Measurements from ENCODE around the gene MATR3.
"Not testable (repeated sequence)": the region's sequence is repeated elsewhere in the genome, so short reads cannot be mapped to it uniquely, and the experiment has no call there.

Gene MATR3

GRCh38 chr5:139293507-139294373, at the start of gene MATR3:
TSS of gene MATR3 (plus strand) at chr5:139293740. CDS start at chr5:139307416, 13,676 bp downstream.
- peak; percentile 91 to 93 for DNase-seq

GRCh38 chr5:139245637-139246339, 47.8 kb upstream of the MATR3 start:
- no peak for DNase-seq

- no peak for DNase-seq
These were observed 47.1 kb upstream of the MATR3 start for GRCh38 chr5:139246394-139246793.

GRCh38 chr5:139248826-139249453, 44.6 kb upstream of the MATR3 start:
- no peak for DNase-seq

GRCh38 chr5:139251281-139251687, 42.3 kb upstream of the MATR3 start:
- DNase-seq: no peak

GRCh38 chr5:139251695-139252288, 41.7 kb upstream of the MATR3 start:
- DNase-seq: no peak

- DNase-seq: no peak
These were observed 40.4 kb upstream of the MATR3 start for GRCh38 chr5:139253115-139253514.

- no peak for DNase-seq
These were observed 36.7 kb upstream of the MATR3 start for GRCh38 chr5:139256820-139257219.

GRCh38 chr5:139262059-139262741, 31.3 kb upstream of the MATR3 start:
- no peak for DNase-seq

- peak; percentile 68 to 81 for DNase-seq
These were observed 30.6 kb upstream of the MATR3 start for GRCh38 chr5:139262742-139263445.

- DNase-seq: no peak
These were observed 30.0 kb upstream of the MATR3 start for GRCh38 chr5:139263536-139263935.

GRCh38 chr5:139263946-139264345, 29.6 kb upstream of the MATR3 start:
- no peak for DNase-seq

- DNase-seq: no peak
These were observed 28.5 kb upstream of the MATR3 start for GRCh38 chr5:139265001-139265400.

GRCh38 chr5:139266236-139266635, 27.3 kb upstream of the MATR3 start:
- DNase-seq: no peak

GRCh38 chr5:139267481-139267880, 26.1 kb upstream of the MATR3 start:
- DNase-seq: no peak

- no peak for DNase-seq
These were observed 25.0 kb upstream of the MATR3 start for GRCh38 chr5:139268364-139269202.

GRCh38 chr5:139270718-139271117, 22.8 kb upstream of the MATR3 start:
- not testable (repeated sequence) for DNase-seq

- DNase-seq: peak; percentile 9 to 37
These were observed 22.1 kb upstream of the MATR3 start for GRCh38 chr5:139271201-139272027.

GRCh38 chr5:139272471-139273321, 20.8 kb upstream of the MATR3 start:
- peak; percentile 11 to 58 for DNase-seq
